ENCODE measurements around the gene KANK2.

The KANK2 gene

GRCh38 chr19:11236324-11237301, 39.3 kb upstream of the KANK2 start:
- Histone ChIP-seq H3K9ac (ENCODE audit: low read length) (no peak overlapping the region), H3K27me3 (ENCODE audit: control insufficient read depth, insufficient read depth, low read length) (no peaks in the 10 kb centered on the region), H3K36me3 (ENCODE audit: control insufficient read depth, insufficient read depth, low read length) (peaks cover 12% of the 10 kb centered on the region), H3K4me3 (ENCODE audit: low read length) (no peak overlapping the region), H3K4me1 (ENCODE audit: control insufficient read depth, insufficient read depth, low read length) (no peaks in the 10 kb centered on the region), H3K27ac (ENCODE audit: low read depth, low read length) (no peak overlapping the region)

DNA sequence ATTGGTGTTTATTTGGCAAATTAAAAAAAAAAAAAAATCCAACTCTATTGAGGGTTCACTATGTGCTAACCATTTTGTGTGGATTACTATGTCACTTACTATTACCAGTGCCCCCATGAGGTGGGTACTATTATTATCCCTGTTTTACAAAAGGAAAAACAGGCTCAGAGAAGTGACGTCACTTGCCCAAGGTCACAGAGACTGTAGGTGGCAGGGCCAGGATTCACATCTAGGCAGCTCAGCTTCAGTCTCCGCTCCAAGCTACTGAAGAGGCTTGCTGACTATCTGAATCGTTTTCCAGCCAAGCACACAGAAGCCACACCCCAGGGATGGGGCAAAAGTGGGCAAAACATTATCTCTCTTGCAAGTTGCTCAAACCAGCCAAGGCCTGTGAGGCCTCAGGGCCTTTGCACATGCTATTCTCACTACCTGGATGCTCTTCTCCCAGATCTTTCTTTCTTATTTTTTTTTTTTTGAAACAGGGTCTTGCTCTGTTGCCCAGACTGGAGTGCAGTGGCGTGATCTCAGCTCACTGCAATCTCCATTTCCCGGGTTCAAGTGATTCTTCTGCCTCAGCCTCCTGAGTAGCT, 37.2 kb upstream of the KANK2 start:
- Histone ChIP-seq H3K36me3 (ENCODE audit: control insufficient read depth, insufficient read depth, low read length) (peaks cover 16% of the 10 kb centered on the region), H3K4me3 (ENCODE audit: low read length) (no peak overlapping the region), H3K27me3 (ENCODE audit: control insufficient read depth, insufficient read depth, low read length) (no peaks in the 10 kb centered on the region), H3K27ac (ENCODE audit: low read depth, low read length) (no peak overlapping the region), H3K4me1 (ENCODE audit: control insufficient read depth, insufficient read depth, low read length) (no peaks in the 10 kb centered on the region), H3K9ac (ENCODE audit: low read length) (no peak overlapping the region)

DNA sequence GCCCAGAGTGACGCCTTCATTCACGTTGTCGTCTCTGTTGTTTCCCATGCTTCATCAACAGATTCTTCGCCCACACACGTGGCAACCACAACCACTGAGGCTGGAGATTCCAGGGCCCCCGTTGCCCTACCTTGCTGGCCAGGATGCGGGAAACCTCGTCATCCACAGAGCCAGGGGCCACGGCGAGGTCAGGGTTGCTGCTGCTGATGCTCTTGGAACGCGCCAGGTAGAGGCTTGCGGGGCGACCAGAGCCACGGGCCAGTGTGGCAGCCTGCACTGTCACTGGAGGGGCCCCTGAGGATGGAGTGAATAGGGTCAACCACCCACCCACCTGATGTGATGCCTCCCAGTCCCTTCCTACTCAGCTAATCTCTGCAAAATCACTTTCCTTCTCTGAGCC, 35.7 kb upstream of the KANK2 start:
- no peaks in the 10 kb centered on the region for H3K27me3 ChIP-seq (ENCODE audit: control insufficient read depth, insufficient read depth, low read length)
- no peak overlapping the region for H3K9ac ChIP-seq (ENCODE audit: low read length)
- H3K4me1 ChIP-seq (ENCODE audit: control insufficient read depth, insufficient read depth, low read length), result no peaks in the 10 kb centered on the region
- H3K4me3 ChIP-seq (ENCODE audit: low read length), result no peak overlapping the region
- no peak overlapping the region for H3K27ac ChIP-seq (ENCODE audit: low read depth, low read length)
- peaks cover 16% of the 10 kb centered on the region for H3K36me3 ChIP-seq (ENCODE audit: control insufficient read depth, insufficient read depth, low read length)

DNA sequence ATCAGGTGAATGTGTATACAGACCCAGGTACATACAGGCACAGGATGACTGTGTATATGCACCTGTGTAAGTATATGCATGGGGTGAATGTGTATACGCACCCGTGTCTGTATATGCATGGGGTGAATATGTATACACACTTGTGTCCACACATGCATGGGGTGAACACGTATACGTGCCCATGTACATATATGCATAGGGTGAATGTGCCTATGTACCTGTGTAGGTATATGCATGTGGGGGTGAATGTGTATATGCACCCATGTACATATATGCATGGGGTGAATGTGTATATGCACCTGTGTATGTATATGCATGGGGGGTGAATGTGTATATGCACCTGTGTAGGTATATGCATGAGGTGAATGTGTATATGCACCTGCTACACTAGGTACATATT, 35.2 kb upstream of the KANK2 start:
- H3K4me3 ChIP-seq (ENCODE audit: low read length), result no peak overlapping the region

GRCh38 chr19:11230621-11231386, 33.5 kb upstream of the KANK2 start:
- no peak overlapping the region for H3K27ac ChIP-seq (ENCODE audit: low read depth, low read length)
- no peak overlapping the region for H3K4me3 ChIP-seq (ENCODE audit: low read length)
- H3K36me3 ChIP-seq (ENCODE audit: control insufficient read depth, insufficient read depth, low read length), result peaks cover 16% of the 10 kb centered on the region
- no peak overlapping the region for H3K9ac ChIP-seq (ENCODE audit: low read length)
- H3K27me3 ChIP-seq (ENCODE audit: control insufficient read depth, insufficient read depth, low read length), result no peaks in the 10 kb centered on the region
- H3K4me1 ChIP-seq (ENCODE audit: control insufficient read depth, insufficient read depth, low read length), result no peaks in the 10 kb centered on the region

More for the DNA sequence above, 35.2 kb upstream of the KANK2 start:
- Histone ChIP-seq H3K36me3 (ENCODE audit: control insufficient read depth, insufficient read depth, low read length) (peaks cover 16% of the 10 kb centered on the region), H3K4me1 (ENCODE audit: control insufficient read depth, insufficient read depth, low read length) (no peaks in the 10 kb centered on the region), H3K27me3 (ENCODE audit: control insufficient read depth, insufficient read depth, low read length) (no peaks in the 10 kb centered on the region), H3K9ac (ENCODE audit: low read length) (no peak overlapping the region), H3K27ac (ENCODE audit: low read depth, low read length) (no peak overlapping the region)

GRCh38 chr19:11227195-11227886, 30.0 kb upstream of the KANK2 start:
- H3K36me3 ChIP-seq (ENCODE audit: control insufficient read depth, insufficient read depth, low read length), result peaks cover 13% of the 10 kb centered on the region
- no peak overlapping the region for H3K9ac ChIP-seq (ENCODE audit: low read length)

DNA sequence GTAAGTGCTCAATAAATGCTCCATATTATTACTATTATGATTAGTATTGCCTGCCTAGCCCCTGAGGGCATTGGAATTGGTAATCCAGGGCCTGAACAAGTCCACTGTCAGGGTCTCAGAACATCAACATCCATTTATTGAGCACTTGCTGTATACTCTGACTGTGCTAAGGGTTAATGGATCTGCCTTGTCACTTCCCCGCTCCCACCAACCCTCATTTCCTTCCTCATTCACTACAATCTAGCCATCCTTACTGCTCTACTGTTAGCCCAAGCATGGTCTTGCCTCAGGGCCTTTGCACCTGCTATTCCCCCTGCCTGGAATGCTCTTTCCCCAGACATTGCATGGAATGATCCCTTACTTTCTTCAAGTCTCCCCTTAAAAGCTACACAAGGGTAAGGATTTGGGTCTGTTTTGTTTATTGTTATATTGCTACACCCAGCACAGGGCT, 29.4 kb upstream of the KANK2 start:
- Histone ChIP-seq H3K4me3 (ENCODE audit: low read length) (no peak overlapping the region), H3K27me3 (ENCODE audit: control insufficient read depth, insufficient read depth, low read length) (no peaks in the 10 kb centered on the region), H3K36me3 (ENCODE audit: control insufficient read depth, insufficient read depth, low read length) (peaks cover 14% of the 10 kb centered on the region), H3K27ac (ENCODE audit: low read depth, low read length) (no peak overlapping the region), H3K4me1 (ENCODE audit: control insufficient read depth, insufficient read depth, low read length) (no peaks in the 10 kb centered on the region), H3K9ac (ENCODE audit: low read length) (no peak overlapping the region)

More at GRCh38 chr19:11227195-11227886, 30.0 kb upstream of the KANK2 start:
- H3K4me1 ChIP-seq (ENCODE audit: control insufficient read depth, insufficient read depth, low read length), result no peaks in the 10 kb centered on the region
- no peak overlapping the region for H3K27ac ChIP-seq (ENCODE audit: low read depth, low read length)
- no peak overlapping the region for H3K4me3 ChIP-seq (ENCODE audit: low read length)
- H3K27me3 ChIP-seq (ENCODE audit: control insufficient read depth, insufficient read depth, low read length), result no peaks in the 10 kb centered on the region

GRCh38 chr19:11225815-11226214, 28.5 kb upstream of the KANK2 start:
- Histone ChIP-seq H3K9ac (ENCODE audit: low read length) (no peak overlapping the region), H3K27me3 (ENCODE audit: control insufficient read depth, insufficient read depth, low read length) (no peaks in the 10 kb centered on the region), H3K36me3 (ENCODE audit: control insufficient read depth, insufficient read depth, low read length) (peaks cover 16% of the 10 kb centered on the region), H3K27ac (ENCODE audit: low read depth, low read length) (no peak overlapping the region), H3K4me1 (ENCODE audit: control insufficient read depth, insufficient read depth, low read length) (no peaks in the 10 kb centered on the region), H3K4me3 (ENCODE audit: low read length) (no peak overlapping the region)

DNA sequence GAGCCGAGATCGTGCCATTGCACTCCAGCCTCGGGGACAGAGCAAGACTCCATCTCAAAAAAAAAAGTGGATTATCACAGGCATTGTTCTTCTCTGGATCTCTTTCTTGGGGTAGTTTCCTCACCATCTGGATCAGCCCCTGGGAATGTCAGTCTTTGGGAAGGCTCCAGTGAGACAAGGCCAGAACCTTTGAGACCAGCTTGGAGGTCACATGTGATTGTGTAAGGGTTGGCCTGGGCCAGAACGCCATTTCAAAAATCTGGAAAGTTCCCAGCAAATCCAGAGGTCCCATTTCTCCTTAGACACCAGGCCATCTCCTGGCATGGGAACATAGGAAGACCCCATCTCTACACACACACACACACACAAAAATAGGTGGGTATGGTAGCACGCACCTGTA, 27.8 kb upstream of the KANK2 start:
- Histone ChIP-seq H3K4me3 (ENCODE audit: low read length) (no peak overlapping the region), H3K4me1 (ENCODE audit: control insufficient read depth, insufficient read depth, low read length) (no peaks in the 10 kb centered on the region), H3K9ac (ENCODE audit: low read length) (no peak overlapping the region), H3K27ac (ENCODE audit: low read depth, low read length) (no peak overlapping the region), H3K27me3 (ENCODE audit: control insufficient read depth, insufficient read depth, low read length) (no peaks in the 10 kb centered on the region), H3K36me3 (ENCODE audit: control insufficient read depth, insufficient read depth, low read length) (peaks cover 13% of the 10 kb centered on the region)

DNA sequence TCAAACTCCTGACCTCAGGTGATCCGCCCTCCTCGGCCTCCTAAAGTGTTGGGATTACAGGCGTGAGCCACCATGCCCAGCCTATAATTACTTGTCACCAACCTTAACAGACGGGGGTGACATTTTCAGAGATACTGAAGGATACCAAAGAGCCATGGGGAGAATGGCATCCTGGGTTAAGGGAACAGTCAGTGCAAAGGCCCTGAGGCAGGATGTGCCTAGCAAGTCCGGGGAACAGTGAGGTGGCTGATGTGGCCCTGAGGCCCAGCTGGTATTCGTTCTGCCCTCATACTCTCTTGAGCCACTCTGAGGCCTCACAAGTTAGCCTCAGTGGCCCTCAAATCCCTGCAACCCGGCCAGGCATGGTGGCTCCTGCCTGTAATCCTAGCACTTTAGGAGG, 27.1 kb upstream of the KANK2 start:
- Histone ChIP-seq H3K27me3 (ENCODE audit: control insufficient read depth, insufficient read depth, low read length) (no peaks in the 10 kb centered on the region), H3K4me1 (ENCODE audit: control insufficient read depth, insufficient read depth, low read length) (no peaks in the 10 kb centered on the region), H3K9ac (ENCODE audit: low read length) (no peak overlapping the region), H3K27ac (ENCODE audit: low read depth, low read length) (no peak overlapping the region), H3K4me3 (ENCODE audit: low read length) (no peak overlapping the region), H3K36me3 (ENCODE audit: control insufficient read depth, insufficient read depth, low read length) (peaks cover 13% of the 10 kb centered on the region)

- Histone ChIP-seq H3K9ac (ENCODE audit: low read length) (no peak overlapping the region), H3K4me3 (ENCODE audit: low read length) (no peak overlapping the region), H3K27me3 (ENCODE audit: control insufficient read depth, insufficient read depth, low read length) (no peaks in the 10 kb centered on the region), H3K36me3 (ENCODE audit: control insufficient read depth, insufficient read depth, low read length) (peaks cover 13% of the 10 kb centered on the region), H3K27ac (ENCODE audit: low read depth, low read length) (no peak overlapping the region), H3K4me1 (ENCODE audit: control insufficient read depth, insufficient read depth, low read length) (no peaks in the 10 kb centered on the region)
These were observed 25.9 kb upstream of the KANK2 start for GRCh38 chr19:11223200-11223599.

Data from rectal smooth muscle tissue (tissue), 1 donor.